Testis (tissue), 3 donors: ENCODE measurements around the gene SLX9. TPM values are rescaled to one million over a fixed set of nuclear protein-coding genes. Genes with fewer than 3 reads are reported as not detected.

Experiments
- DNase-seq: peaks from one replicate; pipeline ENCODE4 v3.0.0-alpha.2; 2019
- H3K27ac ChIP-seq, 2 donors: fragments of 200-600 bp; sonication (generic); one replicate each; pipeline ENCODE4 v1.5.1; 2019
- H3K27me3 ChIP-seq: fragments of 200-600 bp; sonication (generic); one replicate; pipeline ENCODE4 v1.5.1; 2019
- H3K36me3 ChIP-seq: fragments of 200-600 bp; sonication (generic); one replicate; pipeline ENCODE4 v1.5.1; 2017; ENCODE audit warnings: low read depth; ENCODE audit errors: missing control alignments
- H3K4me1 ChIP-seq: fragments of 200-600 bp; sonication (generic); one replicate; pipeline ENCODE4 v1.5.1; 2019
- H3K4me3 ChIP-seq, 2 donors: fragments of 200-600 bp; sonication (generic); one replicate each; pipeline ENCODE4 v1.5.1; 2017 to 2019
- H3K9me3 ChIP-seq: fragments of 200-600 bp; sonication (generic); one replicate; pipeline ENCODE4 v1.5.1; 2017
- CTCF ChIP-seq, 3 experiments: fragments of 450-650 bp in 2 of 3; fragments of 200-600 bp in 1 of 3; sonication (generic) in 1 of 3; IDR thresholded peaks; one replicate each; pipeline ENCODE4 v1.5.1; 2016 to 2019; ENCODE audit warnings: antibody characterized with exemption in 3 of 3, mild to moderate bottlenecking in 2 of 3, moderate library complexity in 1 of 3
- POLR2A ChIP-seq: fragments of 450-650 bp; IDR thresholded peaks from one replicate; pipeline ENCODE4 v1.6.1; 2017; ENCODE audit warnings: antibody characterized with exemption, mild to moderate bottlenecking, moderate library complexity
- WGBS, 2 donors: methylation state at CpG; one replicate each; pipeline ENCODE4 v1.1.5; 2018; 5-methylcytosine and 5-hydroxymethylcytosine counted together
- intact Hi-C: fragments of 100-400 bp; cut with DNase I; formaldehyde crosslinking; loops from one replicate; pipeline ENCODE4 v1.15.1; 2023; ENCODE audit warnings: low total_unique reads
- polyA plus RNA-seq: library from polyadenylated mRNA; stranded (reverse); fragments of 350-450 nt; fragmentation: Illumina TruSeq; extraction: RNeasy Lipid Tissue Mini Kit (QIAGEN cat#74804); gene quantifications from one replicate; pipeline ENCODE4 v1.2.3, GENCODE V29; 2014; ENCODE audit warnings: low read depth, low replicate concordance; ENCODE audit not compliant: insufficient read depth
- total RNA-seq, 2 donors: library from RNA; depleted of rRNA; stranded (reverse); fragments of >200 nt; gene quantifications; one replicate each; pipeline ENCODE4 v1.2.3, GENCODE V29; 2016

SLX9 gene
- total and polyA plus RNA-seq, 3 donors from 2014 or later: 30.8 to 46.2 (median 31.9) TPM

GRCh38 chr21:44918581-44919033 lies 21.2 kb upstream of the SLX9 start:
- H3K4me1 ChIP-seq: no peaks in the 10 kb centered on the region
- 65 to 68% methylated on average over 9 to 13 of the region's 13 CpGs for WGBS, 2 donors

DNA sequence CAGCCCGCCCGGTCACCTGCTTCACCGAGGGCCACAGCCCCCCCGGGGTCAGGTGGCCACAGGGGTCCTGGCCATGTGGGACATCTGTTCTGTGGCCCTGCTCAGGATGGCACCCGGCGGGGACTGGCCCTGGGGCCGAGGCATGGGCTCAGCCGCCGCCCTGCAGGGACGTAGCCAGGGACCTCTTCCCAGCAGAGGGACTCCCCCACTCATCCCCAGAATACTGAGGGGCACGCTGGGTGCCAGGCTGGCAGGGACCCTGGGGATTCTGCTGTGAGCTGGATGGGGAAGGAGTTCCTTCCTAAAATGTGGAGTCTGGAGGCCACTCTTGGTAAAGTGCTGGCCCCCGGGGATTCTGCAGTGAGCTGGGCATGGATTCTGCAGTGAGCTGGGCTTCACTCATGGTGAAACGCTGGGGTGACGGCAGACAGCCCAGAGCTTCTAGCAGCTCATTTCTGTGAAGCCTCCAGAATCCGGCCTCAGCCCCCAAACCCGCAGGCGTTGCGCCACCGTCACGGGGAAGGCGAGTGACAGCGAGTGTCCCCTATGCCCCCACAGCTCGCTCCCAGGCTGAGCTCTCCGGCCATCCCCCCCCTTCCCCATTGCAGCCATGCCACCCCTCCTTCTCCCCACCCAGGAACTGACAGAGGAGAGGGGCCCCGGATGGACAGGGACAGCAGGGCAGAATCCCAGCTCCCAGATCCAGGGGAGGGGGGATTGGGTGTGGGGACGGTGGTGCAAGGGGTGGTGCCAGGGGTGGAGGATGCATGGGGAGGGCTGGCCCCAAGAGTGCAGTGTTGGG lies 20.5 kb upstream of the SLX9 start:
- no peak for TF ChIP-seq POLR2A
- TF ChIP-seq CTCF (IDR thresholded peaks at IDR 0.05): no peak
- WGBS, 2 donors: 71 to 76% methylated on average over 9 to 17 of the region's 26 CpGs
- intact Hi-C loops: no loop called here
- H3K4me3 ChIP-seq: no peak overlapping the region
- H3K36me3 ChIP-seq: no peaks in the 10 kb centered on the region
- no peak overlapping the region for H3K27ac ChIP-seq
- no peaks in the 10 kb centered on the region for H3K9me3 ChIP-seq
- DNase-seq: no peak
- no peaks in the 10 kb centered on the region for H3K27me3 ChIP-seq
- H3K4me1 ChIP-seq: no peaks in the 10 kb centered on the region

More at GRCh38 chr21:44918581-44919033, 21.2 kb upstream of the SLX9 start:
- no peak for DNase-seq
- Histone ChIP-seq H3K27ac (no peak overlapping the region), H3K36me3 (no peaks in the 10 kb centered on the region), H3K27me3 (no peaks in the 10 kb centered on the region), H3K9me3 (no peaks in the 10 kb centered on the region), H3K4me3 (no peak overlapping the region)
- TF ChIP-seq POLR2A (no peak), CTCF (IDR thresholded peaks at IDR 0.05) (no peak)
- intact Hi-C loops: no loop called here

DNA sequence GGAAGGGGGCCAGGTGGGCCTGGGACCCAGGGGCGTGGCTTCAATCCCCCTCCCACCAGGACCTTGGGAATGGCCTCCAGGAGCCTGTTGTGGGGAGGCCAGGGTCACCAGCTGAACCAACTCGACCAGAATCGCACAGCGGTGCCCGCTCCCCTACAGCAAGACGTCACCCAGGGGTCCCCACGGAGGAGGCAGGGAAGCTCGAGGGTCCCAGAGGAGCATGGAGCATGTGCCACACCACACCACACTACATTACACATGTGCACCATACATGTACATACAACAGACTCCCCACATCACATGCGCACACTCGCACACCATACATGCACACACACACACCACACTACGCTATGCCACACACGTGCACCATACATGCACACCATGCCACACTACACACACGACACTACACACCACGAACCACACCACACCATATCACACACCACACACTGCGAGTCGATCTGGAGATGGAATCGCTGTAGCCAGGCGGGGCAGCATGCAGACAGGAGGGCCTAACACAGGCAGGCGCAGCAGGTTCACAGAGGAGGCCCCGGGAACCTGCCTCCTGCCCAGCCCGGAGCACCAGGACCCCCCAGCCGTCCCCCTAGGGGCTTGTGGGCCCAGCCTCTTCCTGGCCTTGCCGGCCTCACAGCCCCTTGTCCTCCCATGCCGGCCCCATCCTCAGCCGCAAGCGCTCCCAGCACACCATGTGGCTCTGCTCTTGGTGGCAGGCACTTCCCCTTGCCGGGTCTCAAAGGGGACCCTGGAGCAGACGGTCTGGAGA lies 19.7 kb upstream of the SLX9 start:
- no peak for DNase-seq
- no peak overlapping the region for H3K27ac ChIP-seq
- intact Hi-C loops: no loop called here
- H3K27me3 ChIP-seq: no peaks in the 10 kb centered on the region
- WGBS, 2 donors: 61 to 77% methylated on average over 18 to 26 of the region's 28 CpGs
- peak overlapping the region in 1 of 2 donors; percentile 26 for H3K4me3 ChIP-seq
- TF ChIP-seq CTCF (IDR thresholded peaks at IDR 0.05): no peak
- no peak for TF ChIP-seq POLR2A
- no peaks in the 10 kb centered on the region for H3K36me3 ChIP-seq
- no peaks in the 10 kb centered on the region for H3K9me3 ChIP-seq
- no peaks in the 10 kb centered on the region for H3K4me1 ChIP-seq

- Histone ChIP-seq H3K4me1 (no peaks in the 10 kb centered on the region), H3K9me3 (no peaks in the 10 kb centered on the region), H3K27ac (no peak within 1 kb of the TSS), H3K4me3 (peak within 1 kb of the TSS in 1 of 2 donors; percentile 26), H3K27me3 (no peaks in the 10 kb centered on the region), H3K36me3 (no peaks in the 10 kb centered on the region)
- intact Hi-C loops: no loop called here
- 70 to 73% methylated on average over 22 to 29 of the region's 29 CpGs for WGBS, 2 donors
- TF ChIP-seq CTCF (IDR thresholded peaks at IDR 0.05): no peak
- no peak for TF ChIP-seq POLR2A
- no peak for DNase-seq
Observed at GRCh38 chr21:44920694-44921604, 18.9 kb upstream of the SLX9 start, which contains the start of gene ITGB2. Gene ITGB2, minus strand, starts transcription at chr21:44920899. Its CDS starts 10,117 bp downstream, at chr21:44910782.
